ENCODE results near the gene ARFGAP2. TPM values are rescaled to one million over a fixed set of nuclear protein-coding genes. Genes with fewer than 3 reads are reported as not detected.
A peak's percentile ranks its signal among the peaks of the same experiment; 100 is the strongest.

The ARFGAP2 gene
- total RNA-seq, 1 experiment from 2014 or later, result 84.4 TPM

- DNase-seq, result peak; percentile 32
- no peaks in the 10 kb centered on the region for H3K36me3 ChIP-seq (replicated peaks; ENCODE audit: control insufficient read depth, insufficient read depth, low read length)
- no peak overlapping the region for H3K4me3 ChIP-seq (ENCODE audit: insufficient read depth, low read depth, low read length)
- no peaks in the 10 kb centered on the region for H3K27me3 ChIP-seq (ENCODE audit: control insufficient read depth, insufficient read depth, low read length)
Observed at GRCh38 chr11:47154616-47155570, 21.8 kb downstream of the ARFGAP2 start.

GRCh38 chr11:47152953-47153950, 23.4 kb downstream of the ARFGAP2 start:
- DNase-seq, result peak; percentile 89
- H3K27me3 ChIP-seq (ENCODE audit: control insufficient read depth, insufficient read depth, low read length), result no peaks in the 10 kb centered on the region
- H3K36me3 ChIP-seq (replicated peaks; ENCODE audit: control insufficient read depth, insufficient read depth, low read length), result no peaks in the 10 kb centered on the region
- H3K4me3 ChIP-seq (ENCODE audit: insufficient read depth, low read depth, low read length), result no peak overlapping the region

- H3K27me3 ChIP-seq (ENCODE audit: control insufficient read depth, insufficient read depth, low read length), result no peaks in the 10 kb centered on the region
- no peak overlapping the region for H3K4me3 ChIP-seq (ENCODE audit: insufficient read depth, low read depth, low read length)
- no peak for DNase-seq
- no peaks in the 10 kb centered on the region; the same call in 1 of the 2 replicates for H3K36me3 ChIP-seq (replicated peaks; ENCODE audit: control insufficient read depth, insufficient read depth, low read length)
Observed at GRCh38 chr11:47152126-47152952, 24.3 kb downstream of the ARFGAP2 start.

- no peak overlapping the region for H3K4me3 ChIP-seq (ENCODE audit: insufficient read depth, low read depth, low read length)
- no peaks in the 10 kb centered on the region; the same call in 1 of the 2 replicates for H3K36me3 ChIP-seq (replicated peaks; ENCODE audit: control insufficient read depth, insufficient read depth, low read length)
- DNase-seq, result no peak
- H3K27me3 ChIP-seq (ENCODE audit: control insufficient read depth, insufficient read depth, low read length), result no peaks in the 10 kb centered on the region
Observed at GRCh38 chr11:47149782-47150181, 26.9 kb downstream of the ARFGAP2 start.

GRCh38 chr11:47148903-47149531, 27.7 kb downstream of the ARFGAP2 start:
- DNase-seq, result no peak
- H3K4me3 ChIP-seq (ENCODE audit: insufficient read depth, low read depth, low read length), result no peak overlapping the region
- no peaks in the 10 kb centered on the region; the same call in 1 of the 2 replicates for H3K36me3 ChIP-seq (replicated peaks; ENCODE audit: control insufficient read depth, insufficient read depth, low read length)
- no peaks in the 10 kb centered on the region for H3K27me3 ChIP-seq (ENCODE audit: control insufficient read depth, insufficient read depth, low read length)

- no peak overlapping the region for H3K4me3 ChIP-seq (ENCODE audit: insufficient read depth, low read depth, low read length)
- H3K27me3 ChIP-seq (ENCODE audit: control insufficient read depth, insufficient read depth, low read length), result no peaks in the 10 kb centered on the region
- no peak for DNase-seq
- H3K36me3 ChIP-seq (replicated peaks; ENCODE audit: control insufficient read depth, insufficient read depth, low read length), result no peaks in the 10 kb centered on the region; the same call in 1 of the 2 replicates
Observed at GRCh38 chr11:47148270-47148669, 28.4 kb downstream of the ARFGAP2 start.

GRCh38 chr11:47147681-47148080, 29.0 kb downstream of the ARFGAP2 start:
- DNase-seq, result no peak
- Histone ChIP-seq H3K36me3 (replicated peaks; ENCODE audit: control insufficient read depth, insufficient read depth, low read length) (no peaks in the 10 kb centered on the region; the same call in 1 of the 2 replicates), H3K4me3 (ENCODE audit: insufficient read depth, low read depth, low read length) (no peak overlapping the region), H3K27me3 (ENCODE audit: control insufficient read depth, insufficient read depth, low read length) (no peaks in the 10 kb centered on the region)

GRCh38 chr11:47147250-47147649, 29.4 kb downstream of the ARFGAP2 start:
- no peak for DNase-seq
- H3K27me3 ChIP-seq (ENCODE audit: control insufficient read depth, insufficient read depth, low read length), result no peaks in the 10 kb centered on the region

GRCh38 chr11:47144541-47144940, 32.1 kb downstream of the ARFGAP2 start:
- no peaks in the 10 kb centered on the region; the same call in 1 of the 2 replicates for H3K36me3 ChIP-seq (replicated peaks; ENCODE audit: control insufficient read depth, insufficient read depth, low read length)
- H3K27me3 ChIP-seq (ENCODE audit: control insufficient read depth, insufficient read depth, low read length), result no peaks in the 10 kb centered on the region
- DNase-seq, result no peak
- H3K4me3 ChIP-seq (ENCODE audit: insufficient read depth, low read depth, low read length), result no peak overlapping the region

More at GRCh38 chr11:47147250-47147649, 29.4 kb downstream of the ARFGAP2 start:
- H3K36me3 ChIP-seq (replicated peaks; ENCODE audit: control insufficient read depth, insufficient read depth, low read length), result no peaks in the 10 kb centered on the region; the same call in 1 of the 2 replicates
- H3K4me3 ChIP-seq (ENCODE audit: insufficient read depth, low read depth, low read length), result no peak overlapping the region

GRCh38 chr11:47143322-47143721, 33.4 kb downstream of the ARFGAP2 start:
- Histone ChIP-seq H3K4me3 (ENCODE audit: insufficient read depth, low read depth, low read length) (no peak overlapping the region), H3K36me3 (replicated peaks; ENCODE audit: control insufficient read depth, insufficient read depth, low read length) (no peaks in the 10 kb centered on the region; the same call in 1 of the 2 replicates), H3K27me3 (ENCODE audit: control insufficient read depth, insufficient read depth, low read length) (no peaks in the 10 kb centered on the region)
- DNase-seq, result no peak

- no peaks in the 10 kb centered on the region for H3K27me3 ChIP-seq (ENCODE audit: control insufficient read depth, insufficient read depth, low read length)
- no peak overlapping the region for H3K4me3 ChIP-seq (ENCODE audit: insufficient read depth, low read depth, low read length)
- H3K36me3 ChIP-seq (replicated peaks; ENCODE audit: control insufficient read depth, insufficient read depth, low read length), result no peaks in the 10 kb centered on the region
- DNase-seq, result no peak
Observed at GRCh38 chr11:47139878-47140277, 36.8 kb downstream of the ARFGAP2 start.

GRCh38 chr11:47137476-47137875, 39.2 kb downstream of the ARFGAP2 start:
- no peak overlapping the region for H3K4me3 ChIP-seq (ENCODE audit: insufficient read depth, low read depth, low read length)
- H3K27me3 ChIP-seq (ENCODE audit: control insufficient read depth, insufficient read depth, low read length), result no peaks in the 10 kb centered on the region
- no peaks in the 10 kb centered on the region for H3K36me3 ChIP-seq (replicated peaks; ENCODE audit: control insufficient read depth, insufficient read depth, low read length)
- DNase-seq, result no peak

- DNase-seq, result no peak
- Histone ChIP-seq H3K4me3 (ENCODE audit: insufficient read depth, low read depth, low read length) (no peak overlapping the region), H3K27me3 (ENCODE audit: control insufficient read depth, insufficient read depth, low read length) (no peaks in the 10 kb centered on the region), H3K36me3 (replicated peaks; ENCODE audit: control insufficient read depth, insufficient read depth, low read length) (no peaks in the 10 kb centered on the region)
Observed at GRCh38 chr11:47136921-47137320, 39.8 kb downstream of the ARFGAP2 start.
